ENCODE data around the gene USP13. TPM values are rescaled to one million over a fixed set of nuclear protein-coding genes. Genes with fewer than 3 reads are reported as not detected.

USP13 gene
- total and polyA plus RNA-seq, 4 donors, result 2.4 to 7.3 (median 4.2) TPM

DNA sequence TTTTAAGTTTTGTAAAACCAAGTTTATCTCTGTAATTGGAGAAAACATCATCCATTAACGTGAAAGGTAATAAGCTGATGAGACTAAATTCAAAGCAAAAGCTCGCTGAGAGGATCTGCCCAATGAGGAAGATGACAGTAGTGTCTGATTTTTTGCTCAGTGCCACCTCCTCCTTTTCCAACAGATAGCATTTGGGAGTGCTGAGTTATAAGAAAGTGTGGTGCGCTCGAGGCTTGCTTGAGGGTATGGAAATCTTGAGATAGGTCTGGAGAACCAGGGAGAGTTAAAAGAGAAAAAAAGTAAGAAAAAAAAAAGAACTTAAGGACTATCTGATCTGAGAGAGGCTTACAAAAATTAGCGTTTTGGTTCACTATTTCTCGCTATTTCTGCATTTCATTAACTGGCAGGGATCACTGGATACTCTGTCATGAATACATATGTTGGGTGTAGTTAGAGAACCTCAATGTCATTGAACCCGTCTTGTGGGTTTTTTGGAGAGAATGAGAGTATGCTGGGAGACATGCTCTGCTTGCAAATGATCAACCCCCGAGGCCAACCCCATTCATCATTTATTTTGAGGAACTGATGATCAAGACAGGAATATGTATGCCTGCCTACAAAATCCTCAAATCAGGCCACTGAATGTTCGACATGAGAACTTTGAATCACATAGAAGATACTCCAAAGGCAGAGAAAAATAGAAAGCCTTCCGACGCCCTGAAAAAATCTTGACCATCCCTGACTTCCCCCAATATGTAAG lies 973 bp upstream of the USP13 start:
- Histone ChIP-seq H3K36me3 (ENCODE audit: control insufficient read depth in 4 of 4, insufficient read depth in 3 of 4, low read depth in 1 of 4, low read length in 3 of 4) (no peaks in the 10 kb centered on the region), H3K9ac (ENCODE audit: low read depth in 1 of 2, low read length in 2 of 2) (peak overlapping the region in 1 of 2 donors; percentile 60), H3K4me3 (ENCODE audit: low read depth in 1 of 3, low read length in 3 of 3) (peak overlapping the region in 2 of 3 donors; percentile 69 to 94), H3K27me3 (ENCODE audit: control insufficient read depth in 4 of 4, insufficient read depth in 4 of 4, low read length in 3 of 4) (no peaks in the 10 kb centered on the region), H3K27ac (ENCODE audit: low read depth in 1 of 2, low read length in 2 of 2) (peak overlapping the region; percentile 79 to 96), H3K9me3 (ENCODE audit: control insufficient read depth in 4 of 4, low read length in 3 of 4) (no peaks in the 10 kb centered on the region), H3K4me1 (ENCODE audit: control insufficient read depth in 4 of 4, insufficient read depth in 4 of 4, low read length in 3 of 4) (peaks cover 0 to 16% (median 5%) of the 10 kb centered on the region in 4 donors)
- TF ChIP-seq HNF4A (conservative IDR thresholded peaks at IDR 0.05), result no peak
- TF ChIP-seq, protein P1, sequence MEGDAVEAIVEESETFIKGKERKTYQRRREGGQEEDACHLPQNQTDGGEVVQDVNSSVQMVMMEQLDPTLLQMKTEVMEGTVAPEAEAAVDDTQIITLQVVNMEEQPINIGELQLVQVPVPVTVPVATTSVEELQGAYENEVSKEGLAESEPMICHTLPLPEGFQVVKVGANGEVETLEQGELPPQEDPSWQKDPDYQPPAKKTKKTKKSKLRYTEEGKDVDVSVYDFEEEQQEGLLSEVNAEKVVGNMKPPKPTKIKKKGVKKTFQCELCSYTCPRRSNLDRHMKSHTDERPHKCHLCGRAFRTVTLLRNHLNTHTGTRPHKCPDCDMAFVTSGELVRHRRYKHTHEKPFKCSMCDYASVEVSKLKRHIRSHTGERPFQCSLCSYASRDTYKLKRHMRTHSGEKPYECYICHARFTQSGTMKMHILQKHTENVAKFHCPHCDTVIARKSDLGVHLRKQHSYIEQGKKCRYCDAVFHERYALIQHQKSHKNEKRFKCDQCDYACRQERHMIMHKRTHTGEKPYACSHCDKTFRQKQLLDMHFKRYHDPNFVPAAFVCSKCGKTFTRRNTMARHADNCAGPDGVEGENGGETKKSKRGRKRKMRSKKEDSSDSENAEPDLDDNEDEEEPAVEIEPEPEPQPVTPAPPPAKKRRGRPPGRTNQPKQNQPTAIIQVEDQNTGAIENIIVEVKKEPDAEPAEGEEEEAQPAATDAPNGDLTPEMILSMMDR (IDR thresholded peaks at IDR 0.05; ENCODE audit: low read depth, low read length, missing input control), result no peak
- no peak for TF ChIP-seq FOXA1 (IDR thresholded peaks at IDR 0.05)
- TF ChIP-seq RXRA (IDR thresholded peaks at IDR 0.05), result peak in 1 of 2 donors; percentile 10
- TF ChIP-seq HNF4G (IDR thresholded peaks at IDR 0.05), result no peak
- TF ChIP-seq YY1 (IDR thresholded peaks at IDR 0.05), result no peak
- 56% methylated on average over 11 of the region's 11 CpGs for WGBS
- DNase-seq (ENCODE audit: low spot score), result no peak

DNA sequence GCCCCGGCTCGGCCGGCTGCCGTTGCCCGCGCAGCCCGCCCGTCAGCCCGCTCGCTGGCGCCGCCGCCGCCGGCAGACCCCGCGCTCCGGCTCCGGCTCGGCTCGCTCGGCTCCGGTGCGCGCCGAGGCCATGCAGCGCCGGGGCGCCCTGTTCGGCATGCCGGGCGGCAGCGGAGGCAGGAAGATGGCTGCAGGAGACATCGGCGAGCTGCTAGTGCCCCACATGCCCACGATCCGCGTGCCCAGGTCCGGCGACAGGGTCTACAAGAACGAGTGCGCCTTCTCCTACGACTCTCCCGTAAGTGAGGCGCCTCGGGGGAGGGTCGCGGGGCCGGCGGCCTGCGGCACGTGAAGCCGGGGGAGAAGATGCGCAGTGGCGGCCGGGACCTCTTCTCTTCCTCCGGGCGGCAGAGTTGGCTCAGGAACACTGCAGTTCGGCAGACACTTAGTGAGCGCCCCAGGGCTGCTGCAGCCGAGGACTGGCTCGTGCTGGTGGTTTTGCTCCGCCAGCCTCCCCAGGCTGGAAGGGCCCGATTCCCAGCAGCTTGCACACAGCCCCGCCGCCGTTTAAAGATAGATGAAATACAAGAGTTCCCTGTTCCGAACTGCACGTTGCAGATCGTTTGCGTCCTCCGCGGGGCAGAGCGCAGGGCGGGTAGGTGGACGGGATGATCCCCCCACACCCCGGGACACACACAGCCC lies 407 bp downstream of the USP13 start:
- peak overlapping the region; percentile 54 to 87 for H3K9ac ChIP-seq (ENCODE audit: low read depth in 1 of 2, low read length in 2 of 2)
- H3K9me3 ChIP-seq (ENCODE audit: control insufficient read depth in 4 of 4, low read length in 3 of 4), result no peaks in the 10 kb centered on the region
- WGBS, result under 1% methylated on average over 77 of the region's 77 CpGs
- peak; percentile 62 for DNase-seq (ENCODE audit: low spot score)
- H3K36me3 ChIP-seq (ENCODE audit: control insufficient read depth in 4 of 4, insufficient read depth in 3 of 4, low read depth in 1 of 4, low read length in 3 of 4), result no peaks in the 10 kb centered on the region
- TF ChIP-seq, protein P2, sequence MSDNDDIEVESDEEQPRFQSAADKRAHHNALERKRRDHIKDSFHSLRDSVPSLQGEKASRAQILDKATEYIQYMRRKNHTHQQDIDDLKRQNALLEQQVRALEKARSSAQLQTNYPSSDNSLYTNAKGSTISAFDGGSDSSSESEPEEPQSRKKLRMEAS (IDR thresholded peaks at IDR 0.05), result no peak
- TF ChIP-seq, protein P3, sequence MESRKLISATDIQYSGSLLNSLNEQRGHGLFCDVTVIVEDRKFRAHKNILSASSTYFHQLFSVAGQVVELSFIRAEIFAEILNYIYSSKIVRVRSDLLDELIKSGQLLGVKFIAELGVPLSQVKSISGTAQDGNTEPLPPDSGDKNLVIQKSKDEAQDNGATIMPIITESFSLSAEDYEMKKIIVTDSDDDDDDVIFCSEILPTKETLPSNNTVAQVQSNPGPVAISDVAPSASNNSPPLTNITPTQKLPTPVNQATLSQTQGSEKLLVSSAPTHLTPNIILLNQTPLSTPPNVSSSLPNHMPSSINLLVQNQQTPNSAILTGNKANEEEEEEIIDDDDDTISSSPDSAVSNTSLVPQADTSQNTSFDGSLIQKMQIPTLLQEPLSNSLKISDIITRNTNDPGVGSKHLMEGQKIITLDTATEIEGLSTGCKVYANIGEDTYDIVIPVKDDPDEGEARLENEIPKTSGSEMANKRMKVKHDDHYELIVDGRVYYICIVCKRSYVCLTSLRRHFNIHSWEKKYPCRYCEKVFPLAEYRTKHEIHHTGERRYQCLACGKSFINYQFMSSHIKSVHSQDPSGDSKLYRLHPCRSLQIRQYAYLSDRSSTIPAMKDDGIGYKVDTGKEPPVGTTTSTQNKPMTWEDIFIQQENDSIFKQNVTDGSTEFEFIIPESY (IDR thresholded peaks at IDR 0.05), result no peak
- TF ChIP-seq FOXA1 (IDR thresholded peaks at IDR 0.05), result no peak
- no peak for TF ChIP-seq EGR1 (IDR thresholded peaks at IDR 0.05; ENCODE audit: low read depth in 2 of 2)
- TF ChIP-seq JUND (IDR thresholded peaks at IDR 0.05), result no peak
- TF ChIP-seq RXRA (IDR thresholded peaks at IDR 0.05), result no peak
- TF ChIP-seq YY1 (IDR thresholded peaks at IDR 0.05), result peak; percentile 81
- no peak for TF ChIP-seq HNF4G (IDR thresholded peaks at IDR 0.05)
- peak in 1 of 2 donors; percentile 8 for TF ChIP-seq HNF4A (conservative IDR thresholded peaks at IDR 0.05)
- no peak for TF ChIP-seq SP1 (IDR thresholded peaks at IDR 0.05)
- no peak for TF ChIP-seq NR2F2 (IDR thresholded peaks at IDR 0.05)
- peak; percentile 55 for TF ChIP-seq RAD21 (IDR thresholded peaks at IDR 0.05)
- TF ChIP-seq TAF1 (conservative IDR thresholded peaks at IDR 0.05), result peak; percentile 57
- TF ChIP-seq, protein P1 (IDR thresholded peaks at IDR 0.05; ENCODE audit: low read depth, low read length, missing input control), result no peak
- TF ChIP-seq, protein P4, sequence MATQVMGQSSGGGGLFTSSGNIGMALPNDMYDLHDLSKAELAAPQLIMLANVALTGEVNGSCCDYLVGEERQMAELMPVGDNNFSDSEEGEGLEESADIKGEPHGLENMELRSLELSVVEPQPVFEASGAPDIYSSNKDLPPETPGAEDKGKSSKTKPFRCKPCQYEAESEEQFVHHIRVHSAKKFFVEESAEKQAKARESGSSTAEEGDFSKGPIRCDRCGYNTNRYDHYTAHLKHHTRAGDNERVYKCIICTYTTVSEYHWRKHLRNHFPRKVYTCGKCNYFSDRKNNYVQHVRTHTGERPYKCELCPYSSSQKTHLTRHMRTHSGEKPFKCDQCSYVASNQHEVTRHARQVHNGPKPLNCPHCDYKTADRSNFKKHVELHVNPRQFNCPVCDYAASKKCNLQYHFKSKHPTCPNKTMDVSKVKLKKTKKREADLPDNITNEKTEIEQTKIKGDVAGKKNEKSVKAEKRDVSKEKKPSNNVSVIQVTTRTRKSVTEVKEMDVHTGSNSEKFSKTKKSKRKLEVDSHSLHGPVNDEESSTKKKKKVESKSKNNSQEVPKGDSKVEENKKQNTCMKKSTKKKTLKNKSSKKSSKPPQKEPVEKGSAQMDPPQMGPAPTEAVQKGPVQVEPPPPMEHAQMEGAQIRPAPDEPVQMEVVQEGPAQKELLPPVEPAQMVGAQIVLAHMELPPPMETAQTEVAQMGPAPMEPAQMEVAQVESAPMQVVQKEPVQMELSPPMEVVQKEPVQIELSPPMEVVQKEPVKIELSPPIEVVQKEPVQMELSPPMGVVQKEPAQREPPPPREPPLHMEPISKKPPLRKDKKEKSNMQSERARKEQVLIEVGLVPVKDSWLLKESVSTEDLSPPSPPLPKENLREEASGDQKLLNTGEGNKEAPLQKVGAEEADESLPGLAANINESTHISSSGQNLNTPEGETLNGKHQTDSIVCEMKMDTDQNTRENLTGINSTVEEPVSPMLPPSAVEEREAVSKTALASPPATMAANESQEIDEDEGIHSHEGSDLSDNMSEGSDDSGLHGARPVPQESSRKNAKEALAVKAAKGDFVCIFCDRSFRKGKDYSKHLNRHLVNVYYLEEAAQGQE (IDR thresholded peaks at IDR 0.05), result peak; percentile 31
- TF ChIP-seq FOXA2 (IDR thresholded peaks at IDR 0.05), result no peak
- TF ChIP-seq GABPA (IDR thresholded peaks at IDR 0.05 in 1 of 2, conservative IDR thresholded peaks at IDR 0.05 in 1 of 2), result no peak
- TF ChIP-seq, protein P5, sequence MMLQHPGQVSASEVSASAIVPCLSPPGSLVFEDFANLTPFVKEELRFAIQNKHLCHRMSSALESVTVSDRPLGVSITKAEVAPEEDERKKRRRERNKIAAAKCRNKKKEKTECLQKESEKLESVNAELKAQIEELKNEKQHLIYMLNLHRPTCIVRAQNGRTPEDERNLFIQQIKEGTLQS (IDR thresholded peaks at IDR 0.05), result no peak
- no peaks in the 10 kb centered on the region for H3K27me3 ChIP-seq (ENCODE audit: control insufficient read depth in 4 of 4, insufficient read depth in 4 of 4, low read length in 3 of 4)
- H3K4me3 ChIP-seq (ENCODE audit: low read depth in 1 of 3, low read length in 3 of 3), result peak overlapping the region; percentile 72 to 97 (median 94)
- peaks cover 0 to 16% (median 5%) of the 10 kb centered on the region in 4 donors for H3K4me1 ChIP-seq (ENCODE audit: control insufficient read depth in 4 of 4, insufficient read depth in 4 of 4, low read length in 3 of 4)
- H3K27ac ChIP-seq (ENCODE audit: low read depth in 1 of 2, low read length in 2 of 2), result peak overlapping the region; percentile 84 to 96
